GM12892 (cell line): ENCODE results near the gene GLUD1.
"Not testable (repeated sequence)": the region's sequence is repeated elsewhere in the genome, so short reads cannot be mapped to it uniquely, and the experiment has no call there.

ENCODE experiments used
- DNase-seq: peaks from one replicate; pipeline ENCODE4 v3.0.0; 2011; ENCODE audit not compliant: insufficient read length
- FAIRE-seq: peaks from 2 replicates; lab custom pipeline; 2011; peaks lifted over from hg19 to GRCh38; lab: Jason Lieb, UNC
- POLR2A ChIP-seq: IDR thresholded peaks from 2 replicates; pipeline ENCODE4 v1.6.1; 2011; ENCODE audit warnings: low read depth, low read length, control low read depth
- POLR2AphosphoS5 ChIP-seq: IDR thresholded peaks from 2 replicates; pipeline ENCODE4 v1.6.1; 2011; ENCODE audit warnings: low read depth, low read length, control low read depth
- TAF1 ChIP-seq: IDR thresholded peaks from 2 replicates; pipeline ENCODE4 v1.6.1; 2011; ENCODE audit warnings: low read depth, mild to moderate bottlenecking, control low read depth, low read length, borderline replicate concordance

GLUD1 gene

GRCh38 chr10:87079106-87079836 is 15.4 kb downstream of the GLUD1 start:
- no peak for DNase-seq
- FAIRE-seq, result no peak
- no peak for TF ChIP-seq POLR2A
- no peak for TF ChIP-seq TAF1
- TF ChIP-seq POLR2AphosphoS5, result no peak

DNA sequence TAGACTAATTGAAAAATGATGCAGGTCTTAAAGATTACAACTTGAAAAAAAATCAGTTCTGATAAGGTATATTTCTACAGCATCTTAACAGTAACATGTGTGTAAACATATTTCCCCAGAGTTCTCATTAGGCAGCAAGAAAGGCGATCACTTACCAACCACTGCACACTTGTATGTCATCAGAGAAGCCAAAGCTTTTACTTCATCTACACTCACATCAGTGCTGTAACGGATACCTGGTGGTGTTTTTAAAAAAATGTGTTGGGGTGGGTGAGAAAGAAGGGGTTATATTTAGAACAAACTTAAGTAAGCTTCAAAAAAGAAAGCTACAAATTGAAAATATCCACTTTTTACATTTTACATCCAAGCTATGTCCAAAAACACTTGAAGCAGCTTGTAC is 18.2 kb downstream of the GLUD1 start:
- FAIRE-seq, DNase-seq: not testable (repeated sequence)

GRCh38 chr10:87072449-87072848 is 22.2 kb downstream of the GLUD1 start:
- TF ChIP-seq TAF1, result no peak
- TF ChIP-seq POLR2AphosphoS5, result no peak
- TF ChIP-seq POLR2A, result no peak
- DNase-seq (no peak), FAIRE-seq (no peak)

DNA sequence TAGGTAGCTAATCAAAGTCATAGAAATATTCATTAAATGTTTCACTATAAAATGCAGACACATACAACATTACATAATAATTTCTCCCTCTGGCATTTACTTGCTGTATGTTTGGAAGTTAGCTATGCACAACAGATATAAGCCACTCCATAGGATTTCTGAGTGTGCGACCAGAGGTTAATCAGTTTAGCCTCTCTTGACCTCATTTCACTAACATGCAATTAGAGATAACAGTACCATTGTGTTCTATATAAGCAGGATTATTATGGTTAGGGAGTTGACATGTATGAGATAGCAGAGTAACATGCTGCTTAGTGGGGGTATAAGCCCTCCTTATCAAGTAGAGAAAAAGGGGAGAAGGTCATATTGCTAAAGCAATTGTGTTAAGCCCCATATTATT is 26.4 kb downstream of the GLUD1 start:
- FAIRE-seq (no peak), DNase-seq (no peak)
- TF ChIP-seq POLR2A (no peak), POLR2AphosphoS5 (no peak), TAF1 (no peak)

GRCh38 chr10:87066865-87067264 is 27.8 kb downstream of the GLUD1 start:
- TF ChIP-seq POLR2AphosphoS5 (no peak), TAF1 (no peak)
- FAIRE-seq, result no peak
- DNase-seq, result no peak

- no peak for FAIRE-seq
- no peak for TF ChIP-seq TAF1
- no peak for TF ChIP-seq POLR2A
- no peak for TF ChIP-seq POLR2AphosphoS5
- DNase-seq, result no peak
Observed at GRCh38 chr10:87066178-87066577, 28.5 kb downstream of the GLUD1 start.

GRCh38 chr10:87064651-87065050 is 30.0 kb downstream of the GLUD1 start:
- TF ChIP-seq POLR2AphosphoS5 (no peak), POLR2A (no peak), TAF1 (no peak)
- FAIRE-seq, result no peak
- no peak for DNase-seq

GRCh38 chr10:87060280-87060928 is 34.2 kb downstream of the GLUD1 start:
- DNase-seq (no peak), FAIRE-seq (no peak)
- TF ChIP-seq POLR2AphosphoS5 (no peak), POLR2A (no peak), TAF1 (no peak)

DNA sequence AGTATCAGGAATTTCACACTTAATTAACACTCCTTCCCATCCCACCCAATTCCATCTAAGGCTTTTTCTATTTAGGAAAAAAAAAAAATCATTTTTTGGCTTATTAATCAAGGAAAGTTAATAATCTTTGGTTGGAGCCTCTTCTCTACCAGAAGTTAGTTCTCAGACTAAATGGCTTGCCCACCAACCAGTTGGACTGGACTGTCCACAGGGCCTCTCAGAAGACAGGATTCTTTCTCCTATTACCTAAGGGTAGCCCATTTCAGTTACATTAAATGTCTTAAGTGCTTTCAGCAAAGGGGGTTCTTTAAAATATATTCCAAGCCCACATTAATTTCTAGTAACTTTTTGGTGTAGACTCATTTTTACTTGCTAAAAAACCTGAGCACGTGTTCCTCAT is 35.2 kb downstream of the GLUD1 start:
- no peak for FAIRE-seq
- TF ChIP-seq POLR2A (no peak), POLR2AphosphoS5 (no peak), TAF1 (no peak)
- no peak for DNase-seq

- no peak for FAIRE-seq
- DNase-seq, result no peak
- TF ChIP-seq TAF1 (no peak), POLR2A (no peak), POLR2AphosphoS5 (no peak)
Observed at GRCh38 chr10:87058171-87058570, 36.5 kb downstream of the GLUD1 start.

- DNase-seq (no peak), FAIRE-seq (no peak)
- TF ChIP-seq POLR2AphosphoS5 (no peak), POLR2A (no peak), TAF1 (no peak)
Observed at GRCh38 chr10:87054373-87055295, 40.0 kb downstream of the GLUD1 start.
